GM18909 (cell line): ENCODE results near the gene RBMS1.
"Not testable (repeated sequence)": the region's sequence is repeated elsewhere in the genome, so short reads cannot be mapped to it uniquely, and the experiment has no call there.

Source experiments
- ATAC-seq: cut with Tn5 transposase; IDR thresholded peaks from one replicate; pipeline ENCODE4 v1.9.1; 2021; ENCODE audit warnings: mild to moderate bottlenecking; ENCODE audit not compliant: unreplicated experiment, poor library complexity

Gene RBMS1

DNA sequence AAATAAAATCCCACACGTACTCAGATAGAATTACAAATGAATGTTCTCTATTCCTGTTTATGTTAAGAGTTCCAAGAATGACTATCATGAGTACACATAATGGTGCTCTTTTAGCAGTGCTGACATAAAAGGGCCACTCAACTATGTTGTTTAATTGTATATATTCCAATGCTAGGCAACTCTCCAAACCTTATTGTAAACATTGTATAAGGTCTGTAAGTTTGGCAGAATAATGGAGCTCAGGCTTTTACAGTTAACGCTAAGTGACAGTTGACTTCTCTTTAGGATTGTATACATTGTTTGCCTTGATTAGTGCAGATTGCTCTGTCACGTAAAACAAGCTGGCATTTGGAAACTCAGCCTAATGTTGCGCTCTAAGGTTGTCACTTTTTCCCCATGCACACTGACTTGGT is 20.8 kb downstream of the RBMS1 start:
- ATAC-seq: no peak

GRCh38 chr2:160471950-160472349 is 21.7 kb downstream of the RBMS1 start:
- ATAC-seq: no peak

- ATAC-seq: no peak
Measured at GRCh38 chr2:160469621-160470204, 23.9 kb downstream of the RBMS1 start.

GRCh38 chr2:160469164-160469563 is 24.4 kb downstream of the RBMS1 start:
- ATAC-seq: no peak

DNA sequence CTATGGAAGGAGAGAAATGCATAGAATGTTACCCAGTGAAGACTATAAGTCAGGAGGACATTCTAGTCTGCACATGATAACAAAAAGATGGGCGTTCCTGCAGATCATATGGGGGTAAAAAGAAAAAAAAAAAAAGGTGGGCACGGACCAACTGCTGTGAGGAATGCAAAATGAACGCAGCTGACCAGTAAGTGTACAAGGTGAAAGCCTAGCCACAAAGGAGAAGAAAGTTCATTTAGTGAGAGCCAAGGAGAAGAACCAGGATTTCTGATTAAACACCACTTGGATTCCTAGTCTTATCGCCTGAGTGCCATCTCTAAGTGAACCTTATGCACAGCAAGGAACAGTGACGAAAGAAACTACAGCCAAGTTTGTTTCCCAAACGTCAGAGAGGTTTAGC is 26.5 kb downstream of the RBMS1 start:
- ATAC-seq: no peak

- ATAC-seq: no peak
Measured at GRCh38 chr2:160465406-160465805, 28.2 kb downstream of the RBMS1 start.

GRCh38 chr2:160465002-160465401 is 28.6 kb downstream of the RBMS1 start:
- no peak for ATAC-seq

DNA sequence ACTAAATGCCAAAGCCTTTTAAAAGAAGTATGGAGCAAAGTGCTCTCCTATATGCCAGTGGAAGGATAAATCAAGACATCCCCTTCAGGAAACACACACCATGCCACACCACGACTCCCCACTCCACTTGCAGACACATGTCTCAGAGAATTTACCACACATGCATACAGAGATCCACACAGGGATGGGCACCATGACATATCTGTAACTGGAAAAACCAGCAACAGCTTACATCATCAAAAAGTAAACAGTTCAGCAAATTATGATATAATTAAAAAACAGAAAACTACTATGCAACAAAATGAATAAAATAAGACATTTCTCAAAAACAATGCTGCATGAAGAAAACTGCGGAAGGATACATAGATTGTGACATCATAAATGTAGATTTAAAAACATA is 29.6 kb downstream of the RBMS1 start:
- no peak for ATAC-seq

DNA sequence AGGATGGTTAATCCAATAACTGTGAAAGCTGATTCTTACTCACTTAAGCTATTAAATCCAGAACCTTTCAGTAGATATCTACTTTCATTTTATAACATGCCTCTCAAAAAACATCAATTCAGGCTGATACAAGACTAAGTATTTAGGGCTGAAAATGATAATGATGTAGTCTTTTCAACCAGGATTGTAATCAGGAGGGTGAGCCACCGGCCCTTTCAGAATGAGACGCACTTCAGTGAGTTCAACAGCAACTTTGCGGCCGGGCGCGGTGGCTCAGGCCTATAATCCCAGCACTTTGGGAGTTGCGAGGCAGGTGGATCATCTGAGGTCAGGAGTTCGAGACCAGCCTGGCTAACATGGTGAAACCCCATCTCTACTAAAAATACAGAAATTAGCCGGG is 30.4 kb downstream of the RBMS1 start:
- no peak for ATAC-seq

GRCh38 chr2:160460333-160460731 is 33.3 kb downstream of the RBMS1 start:
- no peak for ATAC-seq

DNA sequence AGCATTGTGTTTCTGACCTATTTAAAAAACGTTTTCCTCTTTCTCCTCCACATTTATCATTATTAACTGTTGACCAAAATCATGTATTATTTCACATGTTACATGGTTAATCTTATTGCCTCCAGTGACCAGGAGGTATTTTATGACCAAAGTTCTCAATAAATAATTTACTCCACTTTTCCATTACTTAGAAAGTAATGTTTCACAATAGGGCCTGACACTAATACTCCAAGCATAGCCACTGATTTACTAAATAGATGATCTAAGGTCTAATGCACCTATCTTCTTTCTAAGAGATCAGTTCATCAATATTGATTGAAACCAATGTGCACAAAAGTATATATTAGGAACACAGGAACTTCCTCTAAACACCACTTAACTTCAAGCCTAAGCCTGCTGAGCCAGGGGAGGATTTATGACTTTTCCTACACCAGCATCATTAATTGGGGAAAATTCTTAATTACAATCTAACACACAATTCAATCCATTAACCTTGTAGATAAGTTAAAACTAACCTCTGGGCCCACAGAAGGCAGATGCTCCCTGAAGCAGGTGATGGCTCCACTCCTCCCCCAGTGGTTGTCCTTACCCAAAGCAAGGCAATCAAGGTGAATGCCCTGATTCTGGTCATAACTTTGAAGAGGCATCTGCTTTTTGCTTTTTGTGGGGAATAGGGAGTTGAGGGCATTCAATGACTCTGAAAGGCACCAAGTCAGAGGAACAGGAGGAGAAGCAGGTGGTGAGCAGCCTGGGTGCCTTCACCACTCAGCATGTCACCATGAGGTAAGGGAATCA is 33.9 kb downstream of the RBMS1 start:
- no peak for ATAC-seq

- no peak for ATAC-seq
Measured at GRCh38 chr2:160458718-160459453, 34.7 kb downstream of the RBMS1 start.

GRCh38 chr2:160457588-160457987 is 36.0 kb downstream of the RBMS1 start:
- no peak for ATAC-seq

- ATAC-seq: no peak
Measured at GRCh38 chr2:160454070-160454797, 39.4 kb downstream of the RBMS1 start.

GRCh38 chr2:160453111-160453820 is 40.3 kb downstream of the RBMS1 start:
- ATAC-seq: no peak

DNA sequence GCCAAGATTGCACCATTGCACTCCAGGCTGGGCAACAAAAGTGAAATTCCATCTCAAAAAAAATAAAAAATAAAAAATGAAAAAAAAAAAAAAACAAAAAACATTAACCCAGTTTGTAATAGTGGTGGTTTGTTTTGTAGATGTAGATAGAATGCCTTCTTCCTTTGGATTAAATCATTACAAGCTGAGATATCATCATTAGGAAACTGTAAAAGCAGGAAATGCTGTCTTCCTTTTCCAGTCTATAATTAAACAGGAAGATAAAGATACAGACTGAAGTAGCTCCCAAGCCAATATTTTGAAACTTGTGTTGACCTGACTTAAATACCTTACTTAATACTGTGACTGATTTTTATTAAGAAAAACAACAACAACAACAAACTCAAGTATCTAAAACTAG is 43.1 kb downstream of the RBMS1 start:
- no peak for ATAC-seq

DNA sequence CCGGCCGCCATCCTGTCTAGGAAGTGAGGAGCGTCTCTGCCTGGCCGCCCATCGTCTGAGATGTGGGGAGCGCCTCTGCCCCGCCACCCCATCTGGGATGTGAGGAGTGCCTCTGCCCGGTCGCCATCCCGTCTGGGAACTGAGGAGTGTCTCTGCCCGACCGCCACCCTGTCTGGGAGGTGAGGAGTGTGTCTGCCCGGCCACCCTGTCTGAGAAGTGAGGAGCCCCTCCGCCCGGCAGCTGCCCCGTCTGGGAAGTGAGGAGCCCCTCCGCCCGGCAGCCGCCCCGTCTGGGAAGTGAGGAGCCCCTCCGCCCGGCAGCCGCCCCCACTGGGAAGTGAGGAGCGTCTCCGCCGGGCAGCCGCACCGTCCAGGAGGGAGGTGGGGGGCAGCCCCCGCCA is 44.8 kb downstream of the RBMS1 start:
- ATAC-seq: not testable (repeated sequence)

- ATAC-seq: no peak
Measured at GRCh38 chr2:160445673-160446072, 47.9 kb downstream of the RBMS1 start.

DNA sequence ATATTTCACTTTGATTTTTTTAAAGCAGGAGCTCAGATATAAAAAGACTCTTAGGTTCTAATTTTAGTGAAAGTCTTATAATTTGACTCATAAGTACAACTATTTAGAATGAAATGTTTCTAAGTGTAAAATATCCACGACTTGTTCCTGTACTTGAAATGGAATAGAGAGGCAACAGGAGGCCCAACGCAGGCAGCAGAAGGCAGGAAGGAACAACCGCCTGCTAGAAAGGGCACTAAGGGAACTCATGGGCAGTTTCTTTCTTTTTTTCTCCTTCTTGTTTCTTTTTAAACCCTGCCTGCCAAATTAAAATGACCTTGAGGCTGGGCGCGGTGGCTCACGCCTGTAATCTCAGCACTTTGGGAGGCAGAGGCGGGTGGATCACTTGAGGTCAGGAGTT is 51.0 kb downstream of the RBMS1 start:
- no peak for ATAC-seq

DNA sequence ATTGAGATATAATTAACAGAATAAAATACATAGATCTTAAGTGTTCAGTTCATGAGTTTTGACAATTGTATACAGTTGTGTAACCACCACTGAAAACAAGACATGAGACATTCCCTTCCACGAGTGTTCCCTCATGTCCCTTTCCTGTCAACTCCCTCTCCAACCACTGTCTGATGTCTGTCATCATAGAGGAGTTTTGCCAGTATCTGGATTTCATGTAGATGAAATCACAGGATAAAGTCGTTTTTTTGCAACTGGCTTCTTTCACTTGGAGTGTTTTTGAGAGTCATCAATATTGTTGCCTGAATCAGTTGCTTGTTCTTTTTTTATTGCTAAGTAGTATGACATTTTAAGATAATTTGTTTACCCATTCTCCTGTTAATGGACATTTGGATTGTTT is 52.7 kb downstream of the RBMS1 start:
- no peak for ATAC-seq
